CD4-positive, alpha-beta T cell treated with Interleukin-12 subunit alpha and Interleukin-12 subunit beta, for 1 hour (primary cell): Measurements from ENCODE around the gene NCOA3.

Experiments used
- DNase-seq: peaks from one replicate; pipeline ENCODE4 v3.0.0-alpha.2; 2020

NCOA3 gene

GRCh38 chr20:47502271-47503239 is 868 bp downstream of the NCOA3 start:
- DNase-seq, result peak; percentile 56

GRCh38 chr20:47503685-47504084 is 2.0 kb downstream of the NCOA3 start:
- DNase-seq, result no peak

GRCh38 chr20:47506335-47506734 is 4.6 kb downstream of the NCOA3 start:
- no peak for DNase-seq

- DNase-seq, result no peak
Observed at GRCh38 chr20:47506850-47507249, 5.2 kb downstream of the NCOA3 start.

- DNase-seq, result peak; percentile 39
Observed at GRCh38 chr20:47507275-47507981, 5.7 kb downstream of the NCOA3 start.

GRCh38 chr20:47508278-47508677 is 6.6 kb downstream of the NCOA3 start:
- DNase-seq, result no peak

- no peak for DNase-seq
Observed at GRCh38 chr20:47509104-47509661, 7.5 kb downstream of the NCOA3 start.

GRCh38 chr20:47509685-47510084 is 8.0 kb downstream of the NCOA3 start:
- DNase-seq, result no peak

GRCh38 chr20:47515843-47516242 is 14.2 kb downstream of the NCOA3 start:
- no peak for DNase-seq

- no peak for DNase-seq
Observed at GRCh38 chr20:47521059-47521808, 19.5 kb downstream of the NCOA3 start.

- no peak for DNase-seq
Observed at GRCh38 chr20:47524015-47524784, 22.5 kb downstream of the NCOA3 start.

- DNase-seq, result no peak
Observed at GRCh38 chr20:47527004-47527800, 25.5 kb downstream of the NCOA3 start.

- DNase-seq, result no peak
Observed at GRCh38 chr20:47529840-47530239, 28.2 kb downstream of the NCOA3 start.

GRCh38 chr20:47531458-47531857 is 29.8 kb downstream of the NCOA3 start:
- no peak for DNase-seq

- DNase-seq, result no peak
Observed at GRCh38 chr20:47532002-47532401, 30.3 kb downstream of the NCOA3 start.

GRCh38 chr20:47533518-47534062 is 31.9 kb downstream of the NCOA3 start:
- no peak for DNase-seq

- no peak for DNase-seq
Observed at GRCh38 chr20:47534405-47534804, 32.7 kb downstream of the NCOA3 start.

- no peak for DNase-seq
Observed at GRCh38 chr20:47535088-47535487, 33.4 kb downstream of the NCOA3 start.

- DNase-seq, result no peak
Observed at GRCh38 chr20:47535994-47536393, 34.3 kb downstream of the NCOA3 start.

GRCh38 chr20:47540443-47541354 is 39.0 kb downstream of the NCOA3 start:
- DNase-seq, result peak; percentile 7
